Fibroblast of skin of right biceps (primary cell): Measurements from ENCODE around the gene WAC.
A peak's percentile ranks its signal among the peaks of the same experiment; 100 is the strongest.
"Not testable (repeated sequence)": the region's sequence is repeated elsewhere in the genome, so short reads cannot be mapped to it uniquely, and the experiment has no call there.

Source experiments
- DNase-seq: peaks from one replicate; pipeline ENCODE4 v3.0.0-alpha.2; 2013

WAC gene

GRCh38 chr10:28569506-28570159 lies 36.7 kb downstream of the WAC start:
- DNase-seq = peak; percentile 22

- no peak for DNase-seq
Observed at GRCh38 chr10:28570598-28570997, 37.7 kb downstream of the WAC start.

GRCh38 chr10:28571265-28571664 lies 38.3 kb downstream of the WAC start:
- no peak for DNase-seq

GRCh38 chr10:28574214-28574613 lies 41.3 kb downstream of the WAC start:
- not testable (repeated sequence) for DNase-seq

- no peak for DNase-seq
Observed at GRCh38 chr10:28575852-28576251, 42.9 kb downstream of the WAC start.

GRCh38 chr10:28577506-28577905 lies 44.6 kb downstream of the WAC start:
- no peak for DNase-seq

GRCh38 chr10:28578454-28578853 lies 45.5 kb downstream of the WAC start:
- DNase-seq = no peak

GRCh38 chr10:28580825-28581224 lies 47.9 kb downstream of the WAC start:
- no peak for DNase-seq

GRCh38 chr10:28581916-28582315 lies 49.0 kb downstream of the WAC start:
- no peak for DNase-seq

- no peak for DNase-seq
Observed at GRCh38 chr10:28585076-28585475, 52.2 kb downstream of the WAC start.

- no peak for DNase-seq
Observed at GRCh38 chr10:28586176-28586575, 53.3 kb downstream of the WAC start.

GRCh38 chr10:28587270-28587969 lies 54.5 kb downstream of the WAC start:
- DNase-seq = peak; percentile 23

GRCh38 chr10:28587970-28588290 lies 55.0 kb downstream of the WAC start:
- peak; percentile 16 for DNase-seq

GRCh38 chr10:28592953-28593352 lies 60.0 kb downstream of the WAC start:
- DNase-seq = peak; percentile 73

GRCh38 chr10:28593811-28594210 lies 60.9 kb downstream of the WAC start:
- no peak for DNase-seq

GRCh38 chr10:28594406-28594805 lies 61.5 kb downstream of the WAC start:
- no peak for DNase-seq

- DNase-seq = peak; percentile 28
Observed at GRCh38 chr10:28595613-28596012, 62.7 kb downstream of the WAC start.

GRCh38 chr10:28600056-28600455 lies 67.1 kb downstream of the WAC start:
- no peak for DNase-seq

GRCh38 chr10:28601012-28601411 lies 68.1 kb downstream of the WAC start:
- DNase-seq = no peak

GRCh38 chr10:28604567-28605536 lies 71.9 kb downstream of the WAC start:
- DNase-seq = no peak

GRCh38 chr10:28606568-28606967 lies 73.7 kb downstream of the WAC start:
- no peak for DNase-seq

- not testable (repeated sequence) for DNase-seq
Observed at GRCh38 chr10:28609636-28610035, 76.7 kb downstream of the WAC start.

- DNase-seq = no peak
Observed at GRCh38 chr10:28612877-28613276, 80.0 kb downstream of the WAC start.

- no peak for DNase-seq
Observed at GRCh38 chr10:28616514-28616913, 83.6 kb downstream of the WAC start.
